Measurements from ENCODE around the gene MIXL1. TPM values are rescaled to one million over a fixed set of nuclear protein-coding genes. Genes with fewer than 3 reads are reported as not detected.
A peak's percentile ranks its signal among the peaks of the same experiment; 100 is the strongest.
"Not testable (repeated sequence)": the region's sequence is repeated elsewhere in the genome, so short reads cannot be mapped to it uniquely, and the experiment has no call there.

Gene MIXL1
- polyA plus RNA-seq, 1 experiment = 0.07 TPM

DNA sequence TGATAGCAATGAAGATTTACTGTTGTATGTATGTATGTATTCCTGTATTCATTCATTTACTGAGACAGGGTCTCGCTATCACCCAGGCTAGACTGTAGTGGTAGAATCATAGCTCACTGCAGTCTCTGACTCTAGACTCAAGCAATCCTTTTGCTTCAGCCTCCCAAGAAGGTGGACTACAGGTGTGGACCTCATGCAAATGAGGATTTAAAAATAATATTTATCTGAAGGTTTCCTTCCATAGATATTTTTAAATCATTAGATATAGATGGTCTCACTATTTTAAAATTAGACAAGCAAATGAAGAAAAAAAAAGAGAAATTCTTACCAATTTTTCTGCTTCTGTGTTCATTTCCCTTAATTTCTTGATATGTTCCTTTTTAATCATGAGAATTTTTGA is 27.0 kb downstream of the MIXL1 start:
- TF ChIP-seq, protein P1, sequence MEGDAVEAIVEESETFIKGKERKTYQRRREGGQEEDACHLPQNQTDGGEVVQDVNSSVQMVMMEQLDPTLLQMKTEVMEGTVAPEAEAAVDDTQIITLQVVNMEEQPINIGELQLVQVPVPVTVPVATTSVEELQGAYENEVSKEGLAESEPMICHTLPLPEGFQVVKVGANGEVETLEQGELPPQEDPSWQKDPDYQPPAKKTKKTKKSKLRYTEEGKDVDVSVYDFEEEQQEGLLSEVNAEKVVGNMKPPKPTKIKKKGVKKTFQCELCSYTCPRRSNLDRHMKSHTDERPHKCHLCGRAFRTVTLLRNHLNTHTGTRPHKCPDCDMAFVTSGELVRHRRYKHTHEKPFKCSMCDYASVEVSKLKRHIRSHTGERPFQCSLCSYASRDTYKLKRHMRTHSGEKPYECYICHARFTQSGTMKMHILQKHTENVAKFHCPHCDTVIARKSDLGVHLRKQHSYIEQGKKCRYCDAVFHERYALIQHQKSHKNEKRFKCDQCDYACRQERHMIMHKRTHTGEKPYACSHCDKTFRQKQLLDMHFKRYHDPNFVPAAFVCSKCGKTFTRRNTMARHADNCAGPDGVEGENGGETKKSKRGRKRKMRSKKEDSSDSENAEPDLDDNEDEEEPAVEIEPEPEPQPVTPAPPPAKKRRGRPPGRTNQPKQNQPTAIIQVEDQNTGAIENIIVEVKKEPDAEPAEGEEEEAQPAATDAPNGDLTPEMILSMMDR (IDR thresholded peaks at IDR 0.05; ENCODE audit: insufficient read depth, low read depth, low read length) = no peak
- Histone ChIP-seq H3K4me3 (ENCODE audit: low read depth, low read length) (no peak overlapping the region), H3K36me3 (ENCODE audit: control insufficient read depth, insufficient read depth, low read length) (no peaks in the 10 kb centered on the region), H3K27me3 (ENCODE audit: control insufficient read depth, insufficient read depth, low read length) (no peaks in the 10 kb centered on the region)
- ChIA-PET POLR2A (no interaction called here), CTCF (no interaction called here)
- DNase-seq (ENCODE audit: low read depth) = no peak

DNA sequence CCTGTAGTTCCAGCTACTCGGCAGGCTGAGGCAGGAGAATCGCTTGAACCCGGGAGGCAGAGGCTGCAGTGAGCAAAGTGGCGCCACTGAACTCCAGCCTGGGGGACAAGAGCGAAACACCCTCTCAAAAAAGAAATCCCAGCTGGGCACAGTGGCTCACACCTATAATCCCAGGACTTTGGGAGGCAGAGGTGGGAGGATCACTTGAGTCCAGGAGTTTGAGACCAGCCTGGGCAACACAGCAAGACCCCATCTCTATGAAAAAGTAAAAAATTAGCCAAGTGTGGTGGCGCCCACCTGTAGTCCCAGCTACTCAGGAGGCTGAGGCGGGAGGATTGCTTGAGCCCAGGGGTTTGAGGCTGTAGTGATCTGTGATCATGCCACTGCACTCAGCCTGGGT is 29.4 kb downstream of the MIXL1 start:
- H3K27me3 ChIP-seq (ENCODE audit: control insufficient read depth, insufficient read depth, low read length); H3K36me3 ChIP-seq (ENCODE audit: control insufficient read depth, insufficient read depth, low read length); CTCF ChIA-PET; POLR2A ChIA-PET; H3K4me3 ChIP-seq (ENCODE audit: low read depth, low read length); DNase-seq (ENCODE audit: low read depth): not testable (repeated sequence)

DNA sequence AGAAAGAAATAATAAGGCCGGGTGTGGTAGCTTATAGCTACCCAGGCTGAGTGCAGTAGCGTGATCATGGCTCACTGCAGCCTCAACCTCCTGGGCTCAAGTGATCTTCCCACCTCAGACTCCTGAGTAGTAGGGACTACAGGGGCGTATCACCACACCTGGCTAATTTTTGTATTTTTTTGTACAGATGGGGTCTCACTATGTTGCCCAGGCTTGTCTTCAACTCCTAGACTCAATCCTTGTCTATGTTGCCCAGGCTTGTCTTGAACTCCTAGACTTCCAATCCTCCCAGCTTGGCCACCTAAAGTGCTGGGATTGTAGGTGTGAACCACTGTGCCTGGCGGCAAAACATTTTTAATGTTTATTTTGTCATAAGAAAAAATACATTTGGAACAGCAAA is 30.5 kb downstream of the MIXL1 start:
- POLR2A ChIA-PET = no interaction called here
- no peak for DNase-seq (ENCODE audit: low read depth)
- Histone ChIP-seq H3K4me3 (ENCODE audit: low read depth, low read length) (no peak overlapping the region), H3K27me3 (ENCODE audit: control insufficient read depth, insufficient read depth, low read length) (no peaks in the 10 kb centered on the region), H3K36me3 (ENCODE audit: control insufficient read depth, insufficient read depth, low read length) (no peaks in the 10 kb centered on the region)
- CTCF ChIA-PET = no interaction called here
- TF ChIP-seq, protein P1 (IDR thresholded peaks at IDR 0.05; ENCODE audit: insufficient read depth, low read depth, low read length) = no peak

DNA sequence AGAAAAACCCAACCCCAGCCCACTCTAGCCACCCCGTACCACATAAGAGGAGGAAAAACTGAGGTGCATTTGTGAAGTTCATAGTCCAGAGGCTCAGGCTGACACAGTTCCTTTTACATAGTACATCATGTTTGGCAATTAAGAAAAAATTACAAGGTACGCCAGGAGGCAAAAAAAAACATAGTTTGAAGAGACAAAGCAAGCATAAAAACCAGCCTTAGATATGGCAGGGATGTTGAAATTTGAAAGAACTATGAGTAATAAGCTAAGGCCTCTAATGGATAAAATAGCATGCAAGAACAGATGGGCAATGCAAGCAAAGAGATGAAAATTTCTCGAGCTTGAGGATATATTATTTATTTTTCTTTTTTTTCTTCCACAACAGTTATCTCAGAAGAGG is 31.9 kb downstream of the MIXL1 start:
- POLR2A ChIA-PET = no interaction called here
- TF ChIP-seq, protein P1 (IDR thresholded peaks at IDR 0.05; ENCODE audit: insufficient read depth, low read depth, low read length) = no peak
- no peak for DNase-seq (ENCODE audit: low read depth)

DNA sequence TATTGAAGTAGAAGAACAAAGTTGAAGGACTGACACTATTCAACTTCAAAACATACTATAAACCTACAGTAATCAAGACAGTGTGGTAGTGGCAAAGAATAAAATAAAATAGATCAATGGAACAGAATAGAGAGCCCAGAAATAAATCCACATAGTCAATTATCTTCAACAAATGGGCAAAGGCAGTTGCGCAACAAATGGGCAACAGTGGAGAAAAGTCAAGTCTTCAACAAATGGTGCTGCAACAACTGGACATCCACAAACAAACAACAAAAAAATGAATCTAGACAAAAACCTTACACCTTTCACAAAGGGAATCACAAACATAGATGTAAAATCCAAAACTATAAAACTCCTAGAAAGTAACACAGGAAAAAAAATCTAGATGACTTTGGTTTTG is 38.4 kb downstream of the MIXL1 start:
- no peak for DNase-seq (ENCODE audit: low read depth)
- CTCF ChIA-PET = no interaction called here
- Histone ChIP-seq H3K4me3 (ENCODE audit: low read depth, low read length) (no peak overlapping the region), H3K36me3 (ENCODE audit: control insufficient read depth, insufficient read depth, low read length) (no peaks in the 10 kb centered on the region), H3K27me3 (ENCODE audit: control insufficient read depth, insufficient read depth, low read length) (no peaks in the 10 kb centered on the region)
- TF ChIP-seq, protein P1 (IDR thresholded peaks at IDR 0.05; ENCODE audit: insufficient read depth, low read depth, low read length) = no peak
- POLR2A ChIA-PET = no interaction called here

More for the DNA sequence above, 31.9 kb downstream of the MIXL1 start:
- no peaks in the 10 kb centered on the region for H3K27me3 ChIP-seq (ENCODE audit: control insufficient read depth, insufficient read depth, low read length)
- H3K36me3 ChIP-seq (ENCODE audit: control insufficient read depth, insufficient read depth, low read length) = no peaks in the 10 kb centered on the region
- CTCF ChIA-PET = no interaction called here
- no peak overlapping the region for H3K4me3 ChIP-seq (ENCODE audit: low read depth, low read length)

DNA sequence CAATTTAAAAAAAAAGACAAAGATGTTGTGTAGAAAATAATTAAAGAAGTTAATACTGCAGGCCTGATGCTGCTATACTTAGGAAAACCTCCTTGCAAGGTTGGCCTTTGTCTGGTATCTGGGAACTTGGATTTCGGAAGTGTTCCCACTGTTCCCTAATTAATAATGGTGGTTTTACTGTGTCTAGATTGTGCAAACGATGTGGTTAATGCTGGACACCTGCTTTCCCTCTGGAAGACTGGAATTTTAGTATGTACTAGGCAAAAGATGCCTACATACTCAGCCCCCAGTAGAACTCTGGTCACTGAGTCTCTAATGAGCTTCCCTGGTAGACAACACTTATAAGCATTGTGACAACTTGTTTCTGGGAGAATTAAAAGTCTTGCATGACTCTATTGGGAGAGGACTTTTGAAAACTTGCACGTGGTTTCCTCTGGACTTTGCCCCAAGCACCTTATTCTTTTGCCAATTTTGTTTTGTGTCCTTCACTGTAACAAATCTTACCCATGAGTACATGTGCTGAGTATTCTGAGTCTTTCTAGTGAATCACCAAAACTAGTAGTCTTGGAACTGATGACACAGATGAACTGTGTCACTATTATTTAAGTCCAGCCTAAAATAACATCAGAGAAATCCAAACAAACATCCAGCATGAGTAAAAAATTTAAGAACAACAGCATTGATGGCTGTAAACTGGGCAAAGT is 45.1 kb downstream of the MIXL1 start:
- ChIA-PET CTCF (no interaction called here), POLR2A (no interaction called here)
- Histone ChIP-seq H3K36me3 (ENCODE audit: control insufficient read depth, insufficient read depth, low read length) (no peaks in the 10 kb centered on the region), H3K27me3 (ENCODE audit: control insufficient read depth, insufficient read depth, low read length) (no peaks in the 10 kb centered on the region), H3K4me3 (ENCODE audit: low read depth, low read length) (no peak overlapping the region)
- peak; percentile 30 for DNase-seq (ENCODE audit: low read depth)
- TF ChIP-seq, protein P1 (IDR thresholded peaks at IDR 0.05; ENCODE audit: insufficient read depth, low read depth, low read length) = no peak

DNA sequence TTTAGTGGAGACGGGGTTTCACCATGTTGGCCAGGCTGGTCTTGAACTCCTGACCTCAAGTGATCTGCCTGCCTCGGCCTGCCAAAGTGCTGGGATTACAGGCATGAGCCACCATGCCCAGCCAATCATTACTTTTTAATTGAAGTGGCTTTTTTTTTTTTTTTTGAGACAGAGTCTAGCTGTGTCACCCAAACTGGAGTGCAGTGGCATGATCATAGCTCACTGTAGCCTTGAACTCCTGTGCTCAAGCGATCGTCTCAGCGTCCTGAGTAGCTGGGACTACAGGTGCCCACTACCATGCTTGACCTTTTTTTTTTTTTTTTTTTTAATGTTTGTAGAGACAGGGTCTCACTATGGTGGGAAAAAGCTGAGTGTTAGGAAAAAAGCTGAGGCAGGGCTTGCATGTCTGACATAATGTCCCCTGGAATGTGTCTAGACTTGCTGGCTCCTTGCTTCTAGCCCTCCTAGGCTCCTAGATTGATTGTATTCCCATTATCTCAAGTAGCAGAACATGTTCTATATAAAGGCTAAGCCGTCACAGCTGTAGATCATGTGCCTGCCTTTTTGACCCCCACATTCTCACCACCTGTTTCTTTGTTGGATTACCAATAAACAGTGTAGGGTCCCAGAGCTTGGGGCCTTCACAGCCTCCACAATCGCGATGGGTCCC is 48.9 kb downstream of the MIXL1 start:
- POLR2A ChIA-PET; H3K27me3 ChIP-seq (ENCODE audit: control insufficient read depth, insufficient read depth, low read length); DNase-seq (ENCODE audit: low read depth); H3K4me3 ChIP-seq (ENCODE audit: low read depth, low read length); H3K36me3 ChIP-seq (ENCODE audit: control insufficient read depth, insufficient read depth, low read length): not testable (repeated sequence)
- CTCF ChIA-PET = interaction anchor here (0.6 kb wide), 1 partner anchor 10 kb away, joined by 3 read pairs; no protein-coding TSS in a partner anchor

All from BJ (cell line).